RWPE1 (cell line): ENCODE data around the gene ANKLE1.
"Not testable (repeated sequence)": the region's sequence is repeated elsewhere in the genome, so short reads cannot be mapped to it uniquely, and the experiment has no call there.

ENCODE experiments used
- CTCF ChIA-PET: fragments of 350-600 bp; sonication (Branson Sonifier 250); formaldehyde crosslinking; extraction: SDS; loops from one replicate; lab custom pipeline; 2021; lab: Yijun Ruan, JAX
- POLR2A ChIA-PET: fragments of 400-600 bp; formaldehyde crosslinking; extraction: SDS; loops from one replicate; lab custom pipeline; 2020; ENCODE audit warnings: antibody characterized with exemption; ENCODE audit not compliant: low non-redundant PET; lab: Yijun Ruan, JAX
- DNase-seq: peaks from one replicate; pipeline ENCODE4 v3.0.0; 2012; ENCODE audit warnings: low spot score
- H3K27ac ChIP-seq: fragments of 450-650 bp; 2 replicates; pipeline ENCODE4 v1.5.1; 2017
- CTCF ChIP-seq: fragments of 450-650 bp; conservative IDR thresholded peaks from 2 replicates; pipeline ENCODE4 v1.5.1; 2017; ENCODE audit warnings: low read depth, mild to moderate bottlenecking

Gene ANKLE1

GRCh38 chr19:17289489-17289888 lies 7.8 kb downstream of the ANKLE1 start:
- H3K27ac ChIP-seq = no peak overlapping the region
- ChIA-PET CTCF (interaction anchor here (0.6 kb wide), 1 partner anchor 300 kb away, joined by 3 read pairs; no protein-coding TSS in a partner anchor), POLR2A (no interaction called here)
- peak; percentile 87 for DNase-seq
- TF ChIP-seq CTCF = no peak

- ChIA-PET CTCF (interaction anchor here (0.5 to 2.0 kb wide), 10 partner anchors 9 to 487 kb away, joined by 3 to 16 read pairs (median 6); partner anchors contain the start of genes ABHD8, CCDC194 and MRPL34), POLR2A (interaction anchor here (0.5 kb wide), 1 partner anchor 49 kb away, joined by 4 read pairs; no protein-coding TSS in a partner anchor)
- DNase-seq = peak; percentile 96
Measured at GRCh38 chr19:17292301-17293074, 10.8 kb downstream of the ANKLE1 start.

GRCh38 chr19:17293605-17294004 lies 11.9 kb downstream of the ANKLE1 start:
- no peak for TF ChIP-seq CTCF
- no peak for DNase-seq
- H3K27ac ChIP-seq = peak overlapping the region; percentile 91
- CTCF ChIA-PET = interaction anchor here (0.6 to 2.0 kb wide), 6 partner anchors 10 to 554 kb away, joined by 3 to 11 read pairs (median 8); partner anchors contain the start of genes ABHD8, CCDC194 and MRPL34
- POLR2A ChIA-PET = no interaction called here

More at GRCh38 chr19:17292301-17293074, 10.8 kb downstream of the ANKLE1 start:
- peak overlapping the region; percentile 91 for H3K27ac ChIP-seq
- TF ChIP-seq CTCF = peak; percentile 95

GRCh38 chr19:17294051-17294891 lies 12.6 kb downstream of the ANKLE1 start:
- CTCF ChIA-PET = interaction anchor here (0.6 kb wide), 1 partner anchor 554 kb away, joined by 3 read pairs; no protein-coding TSS in a partner anchor
- DNase-seq = peak; percentile 80
- POLR2A ChIA-PET = interaction anchor here (0.6 kb wide), 1 partner anchor 648 kb away, joined by 3 read pairs; no protein-coding TSS in a partner anchor
- TF ChIP-seq CTCF = no peak
- peak overlapping the region; percentile 91 for H3K27ac ChIP-seq

GRCh38 chr19:17295551-17295950 lies 13.8 kb downstream of the ANKLE1 start:
- CTCF ChIA-PET = not testable (repeated sequence)

GRCh38 chr19:17296273-17296672 lies 14.6 kb downstream of the ANKLE1 start:
- ChIA-PET POLR2A (no interaction called here), CTCF (interaction anchor here (0.6 to 0.7 kb wide), 4 partner anchors 36 to 407 kb away, joined by 3 to 8 read pairs (median 4); no protein-coding TSS in a partner anchor)
- 0 out of 2 replicates have a peak, but pooled peaks have one; percentile 25 for TF ChIP-seq CTCF
- H3K27ac ChIP-seq = peak overlapping the region; percentile 91
- DNase-seq = peak; percentile 72

More at GRCh38 chr19:17295551-17295950, 13.8 kb downstream of the ANKLE1 start:
- POLR2A ChIA-PET, DNase-seq: not testable (repeated sequence)
- peak overlapping the region; percentile 91 for H3K27ac ChIP-seq
